ENCODE results near the gene MOB2.

Gene MOB2

GRCh38 chr11:1469287-1469910 lies 17.2 kb downstream of the MOB2 start:
- TF ChIP-seq, protein P1, sequence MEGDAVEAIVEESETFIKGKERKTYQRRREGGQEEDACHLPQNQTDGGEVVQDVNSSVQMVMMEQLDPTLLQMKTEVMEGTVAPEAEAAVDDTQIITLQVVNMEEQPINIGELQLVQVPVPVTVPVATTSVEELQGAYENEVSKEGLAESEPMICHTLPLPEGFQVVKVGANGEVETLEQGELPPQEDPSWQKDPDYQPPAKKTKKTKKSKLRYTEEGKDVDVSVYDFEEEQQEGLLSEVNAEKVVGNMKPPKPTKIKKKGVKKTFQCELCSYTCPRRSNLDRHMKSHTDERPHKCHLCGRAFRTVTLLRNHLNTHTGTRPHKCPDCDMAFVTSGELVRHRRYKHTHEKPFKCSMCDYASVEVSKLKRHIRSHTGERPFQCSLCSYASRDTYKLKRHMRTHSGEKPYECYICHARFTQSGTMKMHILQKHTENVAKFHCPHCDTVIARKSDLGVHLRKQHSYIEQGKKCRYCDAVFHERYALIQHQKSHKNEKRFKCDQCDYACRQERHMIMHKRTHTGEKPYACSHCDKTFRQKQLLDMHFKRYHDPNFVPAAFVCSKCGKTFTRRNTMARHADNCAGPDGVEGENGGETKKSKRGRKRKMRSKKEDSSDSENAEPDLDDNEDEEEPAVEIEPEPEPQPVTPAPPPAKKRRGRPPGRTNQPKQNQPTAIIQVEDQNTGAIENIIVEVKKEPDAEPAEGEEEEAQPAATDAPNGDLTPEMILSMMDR (IDR thresholded peaks at IDR 0.05), result no peak

GRCh38 chr11:1468473-1469066 lies 18.0 kb downstream of the MOB2 start:
- TF ChIP-seq, protein P1 (IDR thresholded peaks at IDR 0.05), result no peak

- TF ChIP-seq, protein P1 (IDR thresholded peaks at IDR 0.05), result no peak
Measured at GRCh38 chr11:1468002-1468401, 18.6 kb downstream of the MOB2 start.

DNA sequence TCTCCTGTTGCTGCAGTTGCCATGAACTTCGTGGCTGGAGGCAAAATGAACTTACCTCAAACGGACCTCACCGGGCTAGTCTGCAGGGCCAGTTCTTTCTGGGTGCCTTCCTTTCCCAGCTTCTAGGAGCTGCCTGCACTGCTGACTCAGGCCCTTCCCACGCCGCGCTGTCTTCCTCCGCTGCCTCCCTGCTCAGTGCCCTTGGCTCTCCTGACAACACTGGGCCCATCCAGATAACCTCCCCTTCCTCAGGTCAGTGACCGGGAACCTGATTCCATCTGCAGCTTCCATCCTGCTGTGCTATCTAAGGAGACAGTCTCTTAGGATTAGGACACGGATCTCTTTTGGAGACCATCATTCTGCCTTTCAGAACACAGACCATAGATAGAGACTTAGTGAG lies 19.3 kb downstream of the MOB2 start:
- TF ChIP-seq, protein P1 (IDR thresholded peaks at IDR 0.05), result no peak

DNA sequence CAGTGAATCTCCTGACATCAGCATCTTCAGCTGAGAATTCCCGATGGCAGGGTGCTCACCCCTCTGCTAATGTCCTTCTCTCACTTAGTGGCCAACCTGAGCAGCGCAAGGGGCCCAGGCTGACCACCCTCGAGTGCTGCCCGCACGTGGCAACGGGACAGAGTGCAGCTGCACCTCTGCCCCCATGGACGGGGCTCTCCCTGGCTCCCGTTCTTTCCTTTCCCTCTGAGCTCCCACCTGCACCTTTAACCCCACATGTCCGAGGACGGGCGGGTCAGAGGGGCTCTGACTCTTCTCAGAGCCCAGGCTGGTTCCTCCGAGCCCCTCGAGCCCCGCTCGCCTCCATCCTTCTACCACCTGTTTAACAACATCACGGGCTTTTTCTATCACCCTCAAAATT lies 19.8 kb downstream of the MOB2 start:
- TF ChIP-seq, protein P1 (IDR thresholded peaks at IDR 0.05), result no peak

DNA sequence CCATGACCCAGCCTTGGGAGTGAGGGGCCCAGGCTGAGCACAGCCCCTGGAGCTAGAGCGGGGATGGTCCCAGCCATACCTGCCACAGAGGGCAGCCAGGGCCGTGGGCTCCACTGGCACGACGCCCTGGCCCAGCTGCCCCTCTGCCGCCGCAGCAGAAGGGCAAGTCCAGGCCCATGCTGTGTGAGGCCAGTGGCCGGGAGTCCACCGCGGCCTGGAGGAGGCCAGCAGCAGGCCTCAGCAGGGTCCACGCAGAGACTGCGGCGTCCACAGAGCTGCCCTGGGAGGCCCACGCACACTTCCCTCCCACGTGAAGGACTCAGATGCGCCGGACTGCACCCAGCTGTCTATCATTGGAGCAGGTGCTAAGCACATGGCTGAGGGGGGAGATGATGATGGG lies 23.5 kb downstream of the MOB2 start:
- TF ChIP-seq, protein P1 (IDR thresholded peaks at IDR 0.05), result no peak

GRCh38 chr11:1462698-1462975 lies 23.9 kb downstream of the MOB2 start:
- TF ChIP-seq, protein P1 (IDR thresholded peaks at IDR 0.05), result no peak
